Mesenteric fat pad (tissue), 1 donor: ENCODE data around the gene AUH. TPM values are rescaled to one million over a fixed set of nuclear protein-coding genes. Genes with fewer than 3 reads are reported as not detected.
"Not testable (repeated sequence)": the region's sequence is repeated elsewhere in the genome, so short reads cannot be mapped to it uniquely, and the experiment has no call there.

Experiments
- DNase-seq: peaks from one replicate; pipeline ENCODE4 v3.0.0-alpha.2; 2020; ENCODE audit warnings: low spot score
- long read RNA-seq: library from polyadenylated mRNA; unstranded; transcript quantifications from one replicate; pipeline ENCODE4 v2.0.0, GENCODE V29; 2020
- total RNA-seq: library from RNA; stranded (reverse); fragmentation: NEBNext Ultra II Directional; extraction: Animal tissue kit (Norgen Biotek cat#: 25700); gene quantifications from one replicate; pipeline ENCODE4 v1.2.1, GENCODE V29; 2021
- donor health status: DM: yes; HTN: yes; CAD: no.

The AUH gene
- total RNA-seq, result 21.9 TPM
- long read RNA-seq, transcript AUH-202 (10 exons, 1,577 nt), result major isoform, 42 of 61 reads
- long read RNA-seq, partial matches to known transcripts, result 2 of 61 reads
- long read RNA-seq, other reads (novel, unspliced or antisense), result 17 of 61 reads

- DNase-seq, result peak; percentile 96
Measured at GRCh38 chr9:91361291-91362050, at the start of gene AUH. TSS of gene AUH (minus strand) at chr9:91361918. CDS start at chr9:91361889, 29 bp downstream.

- no peak for DNase-seq
Measured at GRCh38 chr9:91411096-91411771, 49.5 kb upstream of the AUH start.

GRCh38 chr9:91410161-91410560 is 48.4 kb upstream of the AUH start:
- no peak for DNase-seq

- DNase-seq, result no peak
Measured at GRCh38 chr9:91408475-91408874, 46.8 kb upstream of the AUH start.

- DNase-seq, result no peak
Measured at GRCh38 chr9:91407580-91408318, 46.0 kb upstream of the AUH start.

GRCh38 chr9:91405343-91406077 is 43.8 kb upstream of the AUH start:
- DNase-seq, result no peak

GRCh38 chr9:91403665-91404543 is 42.2 kb upstream of the AUH start:
- no peak for DNase-seq

- DNase-seq, result no peak
Measured at GRCh38 chr9:91398926-91399325, 37.2 kb upstream of the AUH start.

GRCh38 chr9:91395553-91396471 is 34.1 kb upstream of the AUH start:
- DNase-seq, result no peak

GRCh38 chr9:91395106-91395552 is 33.4 kb upstream of the AUH start:
- DNase-seq, result no peak

- no peak for DNase-seq
Measured at GRCh38 chr9:91393826-91394225, 32.1 kb upstream of the AUH start.

- no peak for DNase-seq
Measured at GRCh38 chr9:91392435-91392834, 30.7 kb upstream of the AUH start.

- no peak for DNase-seq
Measured at GRCh38 chr9:91391818-91392217, 30.1 kb upstream of the AUH start.

- no peak for DNase-seq
Measured at GRCh38 chr9:91391412-91391811, 29.7 kb upstream of the AUH start.

- not testable (repeated sequence) for DNase-seq
Measured at GRCh38 chr9:91389686-91390085, 28.0 kb upstream of the AUH start.

- DNase-seq, result no peak
Measured at GRCh38 chr9:91386765-91387164, 25.0 kb upstream of the AUH start.

- no peak for DNase-seq
Measured at GRCh38 chr9:91384954-91385353, 23.2 kb upstream of the AUH start.

- DNase-seq, result no peak
Measured at GRCh38 chr9:91383577-91383976, 21.9 kb upstream of the AUH start.

GRCh38 chr9:91382298-91382697 is 20.6 kb upstream of the AUH start:
- DNase-seq, result no peak
